GM12875 (cell line): Measurements from ENCODE around the gene CA14.

Experiments
- H3K4me3 ChIP-seq: one replicate; pipeline ENCODE4 v1.5.1; 2011; ENCODE audit warnings: low read depth, low read length, control low read depth
- CTCF ChIP-seq: IDR thresholded peaks from 2 replicates; pipeline ENCODE4 v1.5.1; 2011; ENCODE audit warnings: low read depth, mild to moderate bottlenecking, control low read depth, inconsistent platforms, low read length, moderate library complexity, borderline replicate concordance; ENCODE audit not compliant: insufficient read depth

CA14 gene

GRCh38 chr1:150243003-150243402 lies 14.6 kb upstream of the CA14 start:
- no peak overlapping the region for H3K4me3 ChIP-seq

GRCh38 chr1:150249936-150250335 lies 7.6 kb upstream of the CA14 start:
- no peak for TF ChIP-seq CTCF
- H3K4me3 ChIP-seq, result no peak overlapping the region

More at GRCh38 chr1:150243003-150243402, 14.6 kb upstream of the CA14 start:
- no peak for TF ChIP-seq CTCF

GRCh38 chr1:150256198-150256553 lies 1.4 kb upstream of the CA14 start:
- H3K4me3 ChIP-seq, result no peak overlapping the region
- TF ChIP-seq CTCF, result no peak

- no peak for TF ChIP-seq CTCF
- H3K4me3 ChIP-seq, result no peak overlapping the region
Measured at GRCh38 chr1:150256554-150257341, 826 bp upstream of the CA14 start.

GRCh38 chr1:150259217-150259616 lies 1.6 kb downstream of the CA14 start:
- H3K4me3 ChIP-seq, result no peak overlapping the region

GRCh38 chr1:150259758-150260669 lies 2.4 kb downstream of the CA14 start:
- H3K4me3 ChIP-seq, result no peak overlapping the region
- TF ChIP-seq CTCF, result no peak

More at GRCh38 chr1:150259217-150259616, 1.6 kb downstream of the CA14 start:
- TF ChIP-seq CTCF, result no peak

- no peak overlapping the region for H3K4me3 ChIP-seq
- no peak for TF ChIP-seq CTCF
Measured at GRCh38 chr1:150261367-150261766, 3.8 kb downstream of the CA14 start.
